ENCODE data around the gene TBC1D8.

DNA sequence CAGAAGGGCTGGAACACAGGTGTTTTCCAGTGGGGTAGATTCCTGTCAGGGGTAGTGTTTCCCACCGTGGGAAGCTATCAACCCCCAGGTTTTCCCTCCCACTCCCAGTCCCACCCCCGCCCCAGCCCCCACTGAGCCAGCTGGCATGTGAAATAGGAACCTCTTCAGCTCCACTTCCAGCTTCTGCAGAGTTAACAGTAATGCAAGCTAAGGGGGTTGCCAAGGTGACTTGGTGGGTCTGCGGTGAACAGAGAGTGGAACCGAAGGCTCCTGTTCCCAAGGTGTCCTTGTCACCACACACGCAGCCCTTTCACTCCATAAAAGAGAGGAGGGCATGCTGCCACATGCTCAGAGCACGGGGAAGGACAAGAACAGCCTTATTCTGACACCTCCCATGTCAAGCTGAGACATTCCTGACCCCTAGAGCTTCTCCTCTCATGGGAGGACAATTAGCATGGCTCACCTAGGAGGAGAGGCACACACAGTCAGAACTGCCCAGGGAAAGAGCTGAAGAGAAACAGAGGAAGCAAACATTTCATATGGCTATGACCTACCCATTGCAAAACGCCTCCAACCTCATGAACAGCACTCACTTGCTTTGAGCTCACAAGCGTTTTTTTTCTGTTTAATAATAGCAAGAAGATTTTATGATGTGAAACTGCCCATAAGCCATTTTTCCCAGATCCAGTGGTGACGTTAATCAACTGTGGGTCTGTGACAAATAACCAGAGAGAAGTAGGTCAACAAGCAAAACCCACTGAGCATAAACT lies 39.8 kb upstream of the TBC1D8 start:
- TF ChIP-seq POLR2AphosphoS5 (IDR thresholded peaks at IDR 0.05; ENCODE audit: low read depth) (no peak), GABPA (IDR thresholded peaks at IDR 0.05; ENCODE audit: low read depth) (no peak)
- TF ChIP-seq, protein P1, sequence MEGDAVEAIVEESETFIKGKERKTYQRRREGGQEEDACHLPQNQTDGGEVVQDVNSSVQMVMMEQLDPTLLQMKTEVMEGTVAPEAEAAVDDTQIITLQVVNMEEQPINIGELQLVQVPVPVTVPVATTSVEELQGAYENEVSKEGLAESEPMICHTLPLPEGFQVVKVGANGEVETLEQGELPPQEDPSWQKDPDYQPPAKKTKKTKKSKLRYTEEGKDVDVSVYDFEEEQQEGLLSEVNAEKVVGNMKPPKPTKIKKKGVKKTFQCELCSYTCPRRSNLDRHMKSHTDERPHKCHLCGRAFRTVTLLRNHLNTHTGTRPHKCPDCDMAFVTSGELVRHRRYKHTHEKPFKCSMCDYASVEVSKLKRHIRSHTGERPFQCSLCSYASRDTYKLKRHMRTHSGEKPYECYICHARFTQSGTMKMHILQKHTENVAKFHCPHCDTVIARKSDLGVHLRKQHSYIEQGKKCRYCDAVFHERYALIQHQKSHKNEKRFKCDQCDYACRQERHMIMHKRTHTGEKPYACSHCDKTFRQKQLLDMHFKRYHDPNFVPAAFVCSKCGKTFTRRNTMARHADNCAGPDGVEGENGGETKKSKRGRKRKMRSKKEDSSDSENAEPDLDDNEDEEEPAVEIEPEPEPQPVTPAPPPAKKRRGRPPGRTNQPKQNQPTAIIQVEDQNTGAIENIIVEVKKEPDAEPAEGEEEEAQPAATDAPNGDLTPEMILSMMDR (IDR thresholded peaks at IDR 0.05; ENCODE audit: insufficient read depth, low read length) = no peak
- TF ChIP-seq, protein P2, sequence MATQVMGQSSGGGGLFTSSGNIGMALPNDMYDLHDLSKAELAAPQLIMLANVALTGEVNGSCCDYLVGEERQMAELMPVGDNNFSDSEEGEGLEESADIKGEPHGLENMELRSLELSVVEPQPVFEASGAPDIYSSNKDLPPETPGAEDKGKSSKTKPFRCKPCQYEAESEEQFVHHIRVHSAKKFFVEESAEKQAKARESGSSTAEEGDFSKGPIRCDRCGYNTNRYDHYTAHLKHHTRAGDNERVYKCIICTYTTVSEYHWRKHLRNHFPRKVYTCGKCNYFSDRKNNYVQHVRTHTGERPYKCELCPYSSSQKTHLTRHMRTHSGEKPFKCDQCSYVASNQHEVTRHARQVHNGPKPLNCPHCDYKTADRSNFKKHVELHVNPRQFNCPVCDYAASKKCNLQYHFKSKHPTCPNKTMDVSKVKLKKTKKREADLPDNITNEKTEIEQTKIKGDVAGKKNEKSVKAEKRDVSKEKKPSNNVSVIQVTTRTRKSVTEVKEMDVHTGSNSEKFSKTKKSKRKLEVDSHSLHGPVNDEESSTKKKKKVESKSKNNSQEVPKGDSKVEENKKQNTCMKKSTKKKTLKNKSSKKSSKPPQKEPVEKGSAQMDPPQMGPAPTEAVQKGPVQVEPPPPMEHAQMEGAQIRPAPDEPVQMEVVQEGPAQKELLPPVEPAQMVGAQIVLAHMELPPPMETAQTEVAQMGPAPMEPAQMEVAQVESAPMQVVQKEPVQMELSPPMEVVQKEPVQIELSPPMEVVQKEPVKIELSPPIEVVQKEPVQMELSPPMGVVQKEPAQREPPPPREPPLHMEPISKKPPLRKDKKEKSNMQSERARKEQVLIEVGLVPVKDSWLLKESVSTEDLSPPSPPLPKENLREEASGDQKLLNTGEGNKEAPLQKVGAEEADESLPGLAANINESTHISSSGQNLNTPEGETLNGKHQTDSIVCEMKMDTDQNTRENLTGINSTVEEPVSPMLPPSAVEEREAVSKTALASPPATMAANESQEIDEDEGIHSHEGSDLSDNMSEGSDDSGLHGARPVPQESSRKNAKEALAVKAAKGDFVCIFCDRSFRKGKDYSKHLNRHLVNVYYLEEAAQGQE (IDR thresholded peaks at IDR 0.05; ENCODE audit: insufficient replicate concordance, low read depth) = no peak

All from HL-60 (cell line).